GM19395 (cell line): Measurements from ENCODE around the gene FGF21.
"Not testable (repeated sequence)": the region's sequence is repeated elsewhere in the genome, so short reads cannot be mapped to it uniquely, and the experiment has no call there.

Experiments
- ATAC-seq: cut with Tn5 transposase; IDR thresholded peaks from one replicate; pipeline ENCODE4 v1.9.1; 2021; ENCODE audit warnings: mild to moderate bottlenecking, moderate library complexity; ENCODE audit not compliant: unreplicated experiment

The FGF21 gene

GRCh38 chr19:48786422-48786821, 31.1 kb downstream of the FGF21 start:
- ATAC-seq = not testable (repeated sequence)

DNA sequence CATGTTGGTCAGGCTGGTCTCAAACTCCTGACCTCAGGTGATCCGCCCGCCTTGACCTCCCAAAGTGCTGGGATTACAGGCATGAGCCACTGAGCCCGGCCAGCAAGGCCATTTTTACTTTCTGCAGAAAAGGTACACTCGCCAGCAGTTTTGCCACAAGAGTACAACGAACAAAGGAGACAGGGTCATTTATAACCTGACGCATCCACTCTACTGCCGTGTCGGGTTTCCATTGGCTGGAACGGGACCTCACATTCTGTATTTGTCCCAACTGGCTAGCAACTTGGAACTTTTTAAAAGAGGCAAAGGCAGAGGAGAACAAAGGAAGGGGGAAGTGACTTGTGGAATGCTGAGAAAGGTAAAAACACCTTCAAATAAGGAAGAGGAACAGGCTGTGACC, 32.0 kb downstream of the FGF21 start:
- not testable (repeated sequence) for ATAC-seq

DNA sequence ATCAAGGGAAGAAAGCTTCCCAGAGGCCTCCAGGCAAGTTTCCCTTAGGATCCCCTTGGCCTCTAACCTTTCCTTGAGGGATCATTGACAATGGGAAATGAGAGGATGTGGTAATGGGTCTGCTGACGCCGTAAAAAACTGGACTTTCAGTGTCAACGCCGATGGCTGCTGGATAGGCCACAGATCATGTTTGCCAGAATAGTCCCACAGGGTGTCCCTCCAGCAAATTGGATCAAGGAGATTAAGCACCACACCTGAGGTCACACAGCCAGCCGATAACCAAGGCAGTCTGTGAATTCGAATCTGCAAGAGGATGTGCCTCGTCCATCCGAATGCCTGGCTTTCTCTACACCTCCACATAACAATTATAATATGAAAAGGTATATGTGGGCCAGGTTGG, 37.9 kb downstream of the FGF21 start:
- ATAC-seq = no peak

- no peak for ATAC-seq
Measured at GRCh38 chr19:48794291-48794690, 39.0 kb downstream of the FGF21 start.

GRCh38 chr19:48795055-48795684, 39.8 kb downstream of the FGF21 start:
- ATAC-seq = peak; percentile 75

DNA sequence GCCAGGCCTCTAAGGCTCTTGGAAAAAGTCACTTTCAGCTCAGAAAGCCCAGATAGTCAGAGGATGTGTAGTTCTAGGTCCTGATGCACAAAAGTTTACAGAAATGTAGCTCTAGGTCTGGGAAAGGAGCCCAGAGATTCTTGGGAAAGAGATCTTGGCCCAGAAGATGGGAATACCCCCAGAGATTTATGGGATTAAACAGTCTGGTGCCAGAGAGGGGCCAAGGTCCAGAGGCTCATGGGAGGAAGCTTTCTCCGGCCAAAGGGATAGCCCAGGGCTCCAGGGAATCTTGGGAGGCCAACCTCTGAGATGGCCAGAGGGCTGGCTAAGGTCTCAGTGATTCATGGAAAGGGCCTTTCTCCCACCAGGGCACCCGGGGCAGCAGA, 40.4 kb downstream of the FGF21 start:
- no peak for ATAC-seq

DNA sequence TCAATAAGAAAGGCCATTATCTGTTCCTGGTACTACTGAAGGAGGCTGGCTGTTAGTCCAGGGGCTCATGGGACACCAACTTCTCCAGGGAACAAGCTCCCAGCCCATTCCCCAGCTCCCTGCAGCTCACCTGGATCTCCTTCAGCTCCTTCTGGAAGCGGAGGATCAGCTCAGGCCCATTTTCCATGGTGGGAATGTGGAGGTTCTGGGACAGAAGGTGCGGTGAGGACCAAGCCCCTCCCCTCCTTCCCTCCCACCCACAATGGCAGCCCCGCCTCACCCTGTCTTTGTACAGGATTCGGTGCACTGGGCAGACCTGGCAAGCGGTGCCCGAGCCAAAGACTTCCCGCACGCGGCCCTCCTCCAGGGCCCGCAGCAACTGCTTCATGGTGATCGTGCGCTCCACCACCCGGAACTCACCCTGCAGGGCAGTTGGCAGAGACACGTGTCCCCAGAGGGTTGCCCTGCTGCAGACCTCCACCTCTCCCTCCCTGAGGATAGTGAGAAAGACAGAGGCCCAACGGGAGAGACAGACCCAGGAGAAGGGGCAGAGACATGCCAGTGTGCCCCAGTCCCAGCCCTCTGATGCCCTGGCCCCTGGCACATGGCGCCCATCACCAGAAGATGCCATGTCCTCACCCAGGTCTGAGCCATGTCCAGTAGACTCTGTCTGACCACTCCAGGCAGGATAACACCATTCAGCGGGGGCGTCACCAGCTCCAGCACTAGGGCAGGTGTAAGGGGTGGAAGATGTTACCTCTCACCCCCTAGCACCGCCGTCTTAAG, 41.2 kb downstream of the FGF21 start:
- ATAC-seq = no peak

DNA sequence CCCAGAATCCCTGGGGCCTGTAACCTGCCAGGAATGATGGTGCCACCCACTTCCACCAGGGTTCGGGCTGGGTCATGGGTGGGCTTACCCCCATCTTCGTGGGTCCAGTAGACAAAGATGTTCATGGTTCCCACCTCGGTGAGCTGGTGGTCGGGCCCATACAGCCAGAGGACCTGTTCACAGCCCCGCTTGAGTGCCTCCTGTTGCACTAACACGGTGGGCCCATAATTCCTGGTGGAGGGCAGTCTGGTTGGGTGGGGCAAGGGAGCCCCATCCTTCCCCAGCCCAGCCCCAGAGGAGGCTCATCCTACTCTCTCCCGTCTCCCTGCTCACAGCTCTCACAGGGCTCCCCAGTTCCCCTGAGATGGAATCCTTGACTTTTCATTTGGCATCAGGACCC, 41.8 kb downstream of the FGF21 start:
- no peak for ATAC-seq

DNA sequence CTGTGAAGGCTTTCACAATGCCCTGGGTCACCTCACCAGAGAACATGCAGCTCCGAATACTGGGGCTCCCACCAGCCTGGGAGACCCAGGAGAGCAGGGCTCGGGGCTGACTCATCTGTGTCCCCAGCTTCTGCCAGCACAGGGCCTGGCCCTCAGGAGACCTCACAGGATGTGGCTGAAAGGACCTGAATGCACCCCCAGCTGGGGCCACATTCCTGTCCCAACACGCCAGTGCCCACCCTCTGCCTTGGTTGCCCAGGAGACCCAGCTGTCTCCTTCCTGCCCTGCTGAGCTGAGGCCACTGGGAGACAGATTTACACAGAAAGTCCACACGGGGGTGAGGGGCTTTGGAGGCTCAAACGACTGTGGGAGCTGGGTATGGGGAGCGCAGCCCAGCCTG, 43.6 kb downstream of the FGF21 start:
- no peak for ATAC-seq

DNA sequence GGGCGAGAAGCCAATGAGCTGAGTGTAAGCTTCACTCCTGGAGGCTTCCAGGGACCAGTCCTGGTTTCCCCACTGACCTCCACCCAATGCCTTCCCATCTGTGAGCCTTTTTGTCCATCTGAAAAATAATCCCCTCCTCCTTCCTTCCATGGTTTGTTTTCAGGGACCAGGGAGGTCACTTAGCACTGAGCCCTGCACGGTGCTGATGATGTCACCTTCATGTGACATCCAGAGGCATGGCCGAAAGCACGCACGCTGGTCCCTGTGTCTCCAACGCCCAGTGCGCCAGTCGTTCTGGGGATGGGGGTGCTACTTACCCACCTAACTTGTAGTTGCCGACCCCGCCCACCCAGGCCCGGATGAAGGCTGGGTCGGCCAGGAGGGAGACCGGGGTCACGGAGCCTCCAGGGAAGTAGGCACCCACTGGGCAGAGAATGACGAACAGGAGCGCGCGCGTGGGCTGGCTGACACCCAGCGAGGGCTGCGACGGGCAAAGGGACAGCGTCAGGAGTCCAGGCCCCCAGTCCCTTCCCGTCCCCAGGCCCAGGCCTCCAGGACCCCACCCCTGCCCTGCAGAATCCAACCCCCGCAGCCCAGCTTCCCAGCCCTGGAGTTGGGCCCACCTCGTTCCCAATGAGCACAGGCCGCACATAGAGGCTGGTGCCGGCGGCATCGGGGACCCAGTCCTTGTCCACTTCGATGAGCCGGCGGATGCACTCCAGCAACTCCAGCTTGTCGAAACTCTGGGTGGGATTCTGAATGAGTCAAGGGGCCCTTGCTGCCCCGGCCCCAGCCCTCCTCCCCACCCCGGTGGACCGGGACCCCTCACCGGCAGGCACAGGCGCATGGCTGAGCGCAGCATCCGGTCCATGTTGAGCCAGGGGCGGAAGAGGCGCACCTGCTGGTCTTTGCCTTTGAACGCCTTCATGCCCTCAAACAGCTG, 44.3 kb downstream of the FGF21 start:
- no peak for ATAC-seq

- ATAC-seq = no peak
Measured at GRCh38 chr19:48802623-48803022, 47.3 kb downstream of the FGF21 start.

DNA sequence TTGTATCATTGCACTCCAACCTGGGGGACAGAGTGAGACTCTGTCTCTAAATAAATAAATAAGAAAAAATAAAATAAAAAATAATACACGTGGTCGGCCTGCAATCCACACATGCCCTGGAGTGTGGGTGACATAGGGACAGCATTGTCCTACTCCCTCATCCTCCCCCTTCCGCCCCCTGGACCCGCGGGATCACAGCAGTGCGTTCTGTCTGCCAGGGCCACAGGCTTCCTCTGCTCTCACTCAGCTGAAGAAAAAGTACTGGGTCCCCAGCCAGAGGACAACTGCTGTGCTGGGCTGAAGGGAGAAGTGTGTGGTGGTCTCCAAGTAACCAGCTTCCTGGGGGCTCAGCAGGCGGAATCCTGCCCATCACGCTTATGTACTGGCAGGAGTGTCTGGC, 49.2 kb downstream of the FGF21 start:
- ATAC-seq = no peak

GRCh38 chr19:48805452-48805851, 50.1 kb downstream of the FGF21 start:
- no peak for ATAC-seq

GRCh38 chr19:48806518-48806817, 51.1 kb downstream of the FGF21 start:
- no peak for ATAC-seq

- no peak for ATAC-seq
Measured at GRCh38 chr19:48806818-48807589, 51.7 kb downstream of the FGF21 start.

DNA sequence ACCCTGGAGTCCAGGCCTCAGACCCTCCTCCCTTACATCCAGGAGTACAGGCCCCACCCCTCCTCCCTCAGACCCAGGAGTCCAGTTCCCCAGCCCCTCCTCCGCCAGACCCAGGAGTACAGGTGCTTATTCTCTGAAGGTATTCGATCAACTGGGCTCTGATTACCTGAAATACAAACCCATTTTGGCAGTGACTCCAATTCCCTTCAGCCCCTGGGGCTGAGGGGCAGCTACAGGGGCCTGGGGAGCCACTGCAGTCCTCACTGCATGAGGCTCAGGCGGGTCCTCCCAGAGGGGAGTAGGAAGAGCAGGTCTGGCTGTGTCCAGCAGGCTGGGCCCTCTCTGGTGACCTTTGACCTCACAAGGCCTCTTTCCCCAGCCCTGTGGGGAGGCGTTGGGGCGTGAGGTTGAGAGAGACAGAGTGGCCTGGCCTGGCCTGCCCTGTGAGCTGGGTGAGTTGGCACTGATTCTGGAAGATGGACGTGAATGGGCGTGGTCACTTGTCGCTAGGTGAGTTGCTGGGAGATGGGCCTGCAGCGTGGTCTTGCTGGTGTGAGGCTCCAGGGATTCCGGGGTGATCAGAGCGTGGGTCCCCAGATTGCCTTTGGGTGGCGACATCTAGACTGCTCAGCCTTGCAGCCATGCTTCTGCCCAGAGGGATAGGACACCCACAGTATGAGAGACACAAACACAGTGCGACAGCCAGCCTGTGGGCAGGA, 52.4 kb downstream of the FGF21 start:
- no peak for ATAC-seq
